Upper lobe of left lung (tissue), 6 donors: Measurements from ENCODE around the gene ADORA3. TPM values are rescaled to one million over a fixed set of nuclear protein-coding genes. Genes with fewer than 3 reads are reported as not detected.

ENCODE experiments used
- ATAC-seq, 2 donors: fragments of 200-7000 bp; cut with Tn5 transposase; one replicate each; pipeline ENCODE4 v1.9.1; 2022; ENCODE audit warnings: mild to moderate bottlenecking in 2 of 2, moderate library complexity in 2 of 2; ENCODE audit not compliant: low FRiP score in 2 of 2
- DNase-seq, 2 donors: peaks; one replicate each; pipeline ENCODE4 v3.0.0-alpha.2; 2019 to 2020
- H3K27ac ChIP-seq, 4 donors: fragments of 200-600 bp; sonication (generic); one replicate each; pipeline ENCODE4 v1.5.1; 2016 to 2019
- H3K27me3 ChIP-seq, 4 donors: fragments of 200-600 bp; sonication (generic); one replicate each; pipeline ENCODE4 v1.5.1; 2017 to 2019
- H3K36me3 ChIP-seq, 4 donors: fragments of 200-600 bp; sonication (generic); one replicate each; pipeline ENCODE4 v1.5.1; 2016 to 2019
- H3K4me1 ChIP-seq, 4 donors: fragments of 200-600 bp; sonication (generic); one replicate each; pipeline ENCODE4 v1.5.1; 2018 to 2019
- H3K4me3 ChIP-seq, 4 donors: fragments of 200-600 bp; sonication (generic); one replicate each; pipeline ENCODE4 v1.5.1; 2017 to 2019; ENCODE audit warnings: mild to moderate bottlenecking in 2 of 4, moderate library complexity in 1 of 4
- H3K9me3 ChIP-seq, 4 donors: fragments of 200-600 bp; sonication (generic); one replicate each; pipeline ENCODE4 v1.5.1; 2018 to 2019
- CTCF ChIP-seq, 6 experiments: fragments of 450-650 bp in 4 of 6; fragments of 200-600 bp in 2 of 6; sonication (generic) in 2 of 6; IDR thresholded peaks; one replicate each; pipeline ENCODE4 v1.5.1; 2016 to 2019; ENCODE audit warnings: antibody characterized with exemption in 6 of 6
- EP300 ChIP-seq, 4 donors: sonication (generic); formaldehyde crosslinking; IDR thresholded peaks; one replicate each; pipeline ENCODE4 v1.5.1; 2017; ENCODE audit warnings: antibody characterized with exemption in 4 of 4, control low read depth in 2 of 4
- POLR2A ChIP-seq, 4 donors: fragments of 450-650 bp; IDR thresholded peaks; one replicate each; pipeline ENCODE4 v1.5.1; 2016 to 2017; ENCODE audit warnings: antibody characterized with exemption in 4 of 4, mild to moderate bottlenecking in 2 of 4
- POLR2AphosphoS5 ChIP-seq, 2 donors: sonication (generic); formaldehyde crosslinking; IDR thresholded peaks; one replicate each; pipeline ENCODE4 v1.5.1; 2017; ENCODE audit warnings: antibody characterized with exemption in 2 of 2
- WGBS, 2 donors: methylation state at CpG; one replicate each; pipeline ENCODE4 v1.1.5; 2017 to 2018; 5-methylcytosine and 5-hydroxymethylcytosine counted together
- total RNA-seq, 6 donors: library from RNA; depleted of rRNA in 4 of 6; stranded (reverse); fragments of >200 nt in 4 of 6; gene quantifications; one replicate each; pipeline versions ENCODE4 v1.1.0 to v1.2.1, GENCODE V29; 2016 to 2021
- donor health status: DM: no; HTN: no; CAD: no; lungs with moderate emphysema.
- donor health status: DM: no; HTN: yes; CAD: no; lungs with severe emphysema.

The ADORA3 gene
- total RNA-seq, 6 donors from 2014 or later: 2.1 to 10.0 (median 7.3) TPM

DNA sequence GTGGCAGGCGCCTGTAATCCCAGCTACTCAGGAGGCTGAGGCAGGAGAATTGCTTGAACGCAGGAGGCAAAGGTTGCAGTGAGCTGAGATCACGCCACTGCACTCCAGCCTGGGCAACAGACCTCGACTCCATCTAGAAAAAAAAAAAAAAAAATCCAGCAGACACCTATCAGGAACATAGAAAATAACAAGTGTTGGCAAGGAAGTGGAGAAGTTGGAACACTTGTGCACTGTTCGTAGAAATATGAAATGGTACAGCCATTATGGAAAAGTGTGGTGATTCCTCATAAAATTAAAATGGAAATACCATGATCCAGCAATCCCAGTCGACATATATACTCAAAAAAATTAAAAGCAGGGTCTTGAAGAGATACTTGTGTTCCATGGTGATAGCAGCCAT lies 41.7 kb downstream of the ADORA3 start:
- Histone ChIP-seq H3K27me3 (no peaks in the 10 kb centered on the region), H3K36me3 (peaks cover 36 to 65% (median 46%) of the 10 kb centered on the region in 4 donors), H3K27ac (no peak overlapping the region), H3K4me1 (no peaks in the 10 kb centered on the region), H3K4me3 (no peak overlapping the region), H3K9me3 (no peaks in the 10 kb centered on the region)
- TF ChIP-seq POLR2AphosphoS5 (IDR thresholded peaks at IDR 0.05) (no peak), EP300 (IDR thresholded peaks at IDR 0.05) (no peak), POLR2A (IDR thresholded peaks at IDR 0.05) (no peak), CTCF (IDR thresholded peaks at IDR 0.05) (no peak)
- 97% methylated on average over 6 of the region's 6 CpGs for WGBS, 2 donors
- DNase-seq (no peak), ATAC-seq (no peak)

- 86 to 88% methylated on average over 3 of the region's 3 CpGs for WGBS, 2 donors
- peaks cover 38 to 76% (median 47%) of the 10 kb centered on the region in 4 donors for H3K36me3 ChIP-seq
- no peak for DNase-seq
- TF ChIP-seq POLR2A (IDR thresholded peaks at IDR 0.05) (no peak), CTCF (IDR thresholded peaks at IDR 0.05) (no peak), POLR2AphosphoS5 (IDR thresholded peaks at IDR 0.05) (no peak), EP300 (IDR thresholded peaks at IDR 0.05) (no peak)
- no peak overlapping the region for H3K27ac ChIP-seq
- peaks cover 18 to 28% (median 20%) of the 10 kb centered on the region in 4 donors for H3K4me1 ChIP-seq
- H3K4me3 ChIP-seq: no peak overlapping the region
- no peaks in the 10 kb centered on the region for H3K9me3 ChIP-seq
- no peak for ATAC-seq
- no peaks in the 10 kb centered on the region for H3K27me3 ChIP-seq
Observed at GRCh38 chr1:111455642-111456031, 47.8 kb downstream of the ADORA3 start.

DNA sequence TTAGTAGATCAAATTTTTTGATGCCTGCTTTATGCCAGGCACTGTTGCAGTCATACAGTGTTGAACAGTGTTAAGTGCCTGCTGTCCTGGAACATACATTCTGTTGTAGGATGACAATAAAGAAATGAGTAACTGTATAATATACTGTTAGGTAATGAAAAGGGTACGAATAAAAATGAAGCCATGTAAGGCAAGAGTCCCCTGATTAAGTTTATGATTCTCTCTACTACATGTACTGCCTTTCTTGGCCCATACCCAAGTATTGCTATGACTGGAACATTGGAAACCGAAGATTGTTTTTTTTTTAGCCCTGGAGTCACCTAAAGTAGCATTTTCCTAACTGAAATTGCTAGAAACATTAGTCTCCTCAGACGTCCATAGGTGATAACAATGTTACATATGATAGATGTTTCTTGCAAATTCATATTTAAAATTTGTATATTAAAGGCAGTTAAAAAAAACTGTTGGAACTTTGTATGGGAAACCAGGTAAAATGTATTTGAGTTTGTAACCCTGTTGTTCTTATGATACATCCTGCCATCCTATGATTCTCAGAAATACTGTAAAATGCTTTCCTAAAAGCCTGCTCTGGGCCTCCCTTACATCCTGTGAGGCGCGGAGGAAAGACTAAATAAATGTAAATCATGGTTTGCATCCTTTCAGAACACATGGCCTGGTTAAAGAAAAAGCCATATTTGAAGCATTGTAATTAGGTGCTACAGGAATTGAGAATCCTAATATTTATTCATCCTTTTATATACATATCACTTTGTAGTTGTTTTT lies 48.4 kb downstream of the ADORA3 start:
- WGBS, 2 donors: 71 to 72% methylated on average over 5 of the region's 5 CpGs
- H3K4me3 ChIP-seq: no peak overlapping the region
- peaks cover 37 to 71% (median 44%) of the 10 kb centered on the region in 4 donors for H3K36me3 ChIP-seq
- no peaks in the 10 kb centered on the region for H3K27me3 ChIP-seq
- ATAC-seq: no peak
- no peaks in the 10 kb centered on the region for H3K9me3 ChIP-seq
- H3K4me1 ChIP-seq: peaks cover 24 to 34% (median 26%) of the 10 kb centered on the region in 4 donors
- no peak overlapping the region for H3K27ac ChIP-seq
- TF ChIP-seq POLR2A (IDR thresholded peaks at IDR 0.05) (no peak), POLR2AphosphoS5 (IDR thresholded peaks at IDR 0.05) (no peak), EP300 (IDR thresholded peaks at IDR 0.05) (no peak), CTCF (IDR thresholded peaks at IDR 0.05) (no peak)
- DNase-seq: no peak

GRCh38 chr1:111453706-111454105 lies 49.7 kb downstream of the ADORA3 start:
- H3K4me1 ChIP-seq: peaks cover 27 to 34% (median 29%) of the 10 kb centered on the region in 4 donors
- H3K4me3 ChIP-seq: no peak overlapping the region
- H3K36me3 ChIP-seq: peaks cover 24 to 58% (median 32%) of the 10 kb centered on the region in 4 donors
- H3K27ac ChIP-seq: no peak overlapping the region
- no peak for ATAC-seq
- no peaks in the 10 kb centered on the region for H3K27me3 ChIP-seq
- TF ChIP-seq EP300 (IDR thresholded peaks at IDR 0.05): no peak
- TF ChIP-seq CTCF (IDR thresholded peaks at IDR 0.05): no peak
- 74 to 92% methylated on average over 3 of the region's 3 CpGs for WGBS, 2 donors
- DNase-seq: no peak
- no peaks in the 10 kb centered on the region for H3K9me3 ChIP-seq

DNA sequence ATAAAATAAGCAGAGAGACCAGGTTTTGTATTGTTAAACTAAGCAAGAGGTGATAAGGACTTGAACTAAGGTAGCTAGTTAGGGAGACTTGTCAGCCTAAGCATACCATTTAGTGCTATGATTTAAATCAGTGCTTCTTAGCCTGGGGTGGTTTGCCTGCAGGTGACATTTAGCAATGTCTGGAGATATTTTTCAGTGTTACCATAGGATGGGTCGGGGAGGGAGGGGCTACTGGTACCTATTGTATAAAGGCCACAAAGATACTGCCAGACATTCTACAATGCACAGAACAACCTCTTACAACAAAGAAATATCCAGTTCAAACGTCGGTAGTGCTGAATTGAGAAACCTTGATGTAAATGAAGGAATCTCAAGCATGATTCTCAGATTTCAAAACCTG lies 50.9 kb downstream of the ADORA3 start:
- TF ChIP-seq POLR2A (IDR thresholded peaks at IDR 0.05) (no peak), POLR2AphosphoS5 (IDR thresholded peaks at IDR 0.05) (no peak), CTCF (IDR thresholded peaks at IDR 0.05) (no peak), EP300 (IDR thresholded peaks at IDR 0.05) (no peak)
- Histone ChIP-seq H3K27me3 (no peaks in the 10 kb centered on the region), H3K36me3 (peaks cover 15 to 47% (median 21%) of the 10 kb centered on the region in 4 donors), H3K4me1 (peaks cover 31 to 40% (median 38%) of the 10 kb centered on the region in 4 donors), H3K27ac (no peak overlapping the region), H3K4me3 (no peak overlapping the region), H3K9me3 (no peaks in the 10 kb centered on the region)
- WGBS, 2 donors: 80 to 86% methylated on average over 3 of the region's 3 CpGs
- ATAC-seq (no peak), DNase-seq (no peak)
